ENCODE data around the gene MTNR1B.

MTNR1B gene

DNA sequence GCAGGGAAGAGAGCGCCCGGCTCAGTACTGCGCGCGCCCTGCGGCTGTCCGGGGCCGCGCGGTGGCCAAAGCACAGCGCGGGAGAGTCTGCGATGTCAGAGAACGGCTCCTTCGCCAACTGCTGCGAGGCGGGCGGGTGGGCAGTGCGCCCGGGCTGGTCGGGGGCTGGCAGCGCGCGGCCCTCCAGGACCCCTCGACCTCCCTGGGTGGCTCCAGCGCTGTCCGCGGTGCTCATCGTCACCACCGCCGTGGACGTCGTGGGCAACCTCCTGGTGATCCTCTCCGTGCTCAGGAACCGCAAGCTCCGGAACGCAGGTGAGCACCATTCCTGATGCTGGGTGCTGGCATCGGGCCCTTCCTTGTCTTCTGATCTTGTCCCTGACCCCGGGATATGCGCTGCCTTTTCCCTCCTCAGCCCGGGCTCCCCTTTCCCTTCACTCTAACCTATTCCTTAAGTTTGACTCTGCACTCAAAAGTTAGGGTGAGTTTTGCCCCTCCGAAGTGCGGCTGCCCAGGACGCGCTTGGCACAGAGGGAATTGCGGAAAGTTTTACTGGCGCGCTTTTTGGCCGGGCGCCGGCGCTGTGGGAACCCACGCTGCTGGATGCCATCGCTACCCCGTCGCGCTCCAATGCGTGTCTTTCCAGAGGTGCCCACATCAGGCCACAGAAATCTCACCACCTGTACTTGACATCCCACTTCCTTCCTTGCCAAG, at the start of gene MTNR1B:
Gene MTNR1B, plus strand, starts transcription at position 18 of the 714 bp plus-strand sequence. Its CDS starts 75 bp downstream, at position 93.
- DNase-seq = no peak

DNA sequence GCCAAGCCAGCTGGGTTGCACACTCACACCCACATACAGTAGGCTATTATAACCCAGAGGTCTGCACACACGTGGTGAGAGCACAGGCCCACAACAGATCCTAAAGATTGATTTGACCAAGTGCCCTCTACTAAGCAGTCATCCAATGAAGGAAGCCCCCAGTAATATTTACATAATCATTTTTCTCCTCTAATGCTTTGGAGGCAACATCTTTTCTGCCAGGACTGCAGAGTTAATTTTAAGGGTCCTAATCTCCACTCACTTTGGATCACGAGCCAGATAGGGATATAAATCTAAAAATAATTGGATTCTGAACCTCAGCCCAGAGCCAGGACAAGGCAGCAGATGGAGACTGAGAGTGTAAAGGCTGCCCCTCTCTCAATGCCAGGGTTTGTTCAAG, 49.1 kb upstream of the MTNR1B start:
- DNase-seq = no peak

DNA sequence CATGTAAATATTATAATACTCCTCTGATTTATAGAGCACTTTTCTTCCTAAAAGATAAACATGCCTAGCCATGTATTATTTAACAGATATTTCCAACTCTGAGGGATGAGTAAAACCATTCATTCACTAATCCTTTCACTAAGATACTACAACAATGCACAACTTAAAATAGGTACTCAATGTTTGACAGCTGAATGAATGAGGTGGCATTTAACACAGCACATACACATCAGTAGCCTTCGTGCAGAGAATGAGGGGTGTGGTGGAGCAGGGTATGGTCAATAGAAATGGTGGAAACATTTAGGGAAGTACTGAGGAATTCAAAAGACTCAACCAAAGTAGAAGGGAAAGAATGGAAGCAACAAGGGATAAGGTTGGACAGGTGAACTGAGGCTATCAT, 46.7 kb upstream of the MTNR1B start:
- DNase-seq = no peak

- DNase-seq = no peak
These were observed 40.2 kb upstream of the MTNR1B start for GRCh38 chr11:92929246-92929645.

- no peak for DNase-seq
These were observed 39.8 kb upstream of the MTNR1B start for GRCh38 chr11:92929653-92930052.

DNA sequence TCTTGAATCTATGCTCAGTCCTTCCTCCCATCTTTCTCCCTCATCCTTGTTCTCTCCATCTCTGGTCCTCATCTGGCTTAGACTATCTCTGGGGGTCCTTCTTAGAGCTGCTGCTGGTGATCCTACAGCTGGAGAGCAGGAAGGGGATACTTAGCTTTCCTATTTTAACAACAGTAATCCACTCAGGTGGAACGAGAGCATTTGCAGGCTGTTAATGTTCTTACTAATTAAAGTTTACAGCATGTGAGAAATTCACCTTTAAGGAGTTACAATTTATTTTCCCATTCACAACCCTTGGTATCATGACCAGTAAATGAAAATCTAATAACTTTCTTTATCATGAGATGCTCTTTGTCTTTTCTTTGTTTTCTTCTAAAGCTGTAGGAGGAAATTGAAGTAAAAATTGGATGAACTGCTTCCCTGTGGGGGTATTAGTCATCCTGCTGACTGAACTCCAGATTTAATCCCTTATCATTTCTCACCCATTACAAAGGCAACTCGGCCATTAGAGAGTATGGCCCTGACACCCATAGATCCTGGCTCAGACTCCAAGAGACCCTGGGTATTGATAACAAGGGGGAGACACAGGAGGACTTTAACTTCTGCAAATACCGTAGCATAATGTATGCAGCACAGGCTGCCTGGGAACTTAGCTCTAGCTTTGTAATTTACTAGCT, 37.6 kb upstream of the MTNR1B start:
- DNase-seq = no peak

DNA sequence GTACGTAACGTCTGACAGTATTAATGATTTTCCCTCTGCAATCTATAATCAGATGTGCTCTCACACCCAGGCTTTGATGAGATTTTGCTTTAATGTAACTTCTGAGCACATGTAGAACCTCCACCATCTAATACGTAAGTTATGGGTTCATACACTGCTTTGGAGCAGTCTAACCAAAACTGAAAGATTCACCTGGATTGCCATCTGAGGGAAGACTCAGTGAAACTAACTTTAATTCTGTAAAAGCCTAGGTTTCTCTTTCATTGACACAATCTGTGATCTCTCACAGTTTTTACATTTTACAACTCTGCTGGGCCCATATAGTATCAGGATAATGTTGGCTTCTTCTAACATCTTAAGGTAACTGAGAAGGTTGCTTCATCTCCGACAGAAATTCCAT, 30.1 kb upstream of the MTNR1B start:
- no peak for DNase-seq

DNA sequence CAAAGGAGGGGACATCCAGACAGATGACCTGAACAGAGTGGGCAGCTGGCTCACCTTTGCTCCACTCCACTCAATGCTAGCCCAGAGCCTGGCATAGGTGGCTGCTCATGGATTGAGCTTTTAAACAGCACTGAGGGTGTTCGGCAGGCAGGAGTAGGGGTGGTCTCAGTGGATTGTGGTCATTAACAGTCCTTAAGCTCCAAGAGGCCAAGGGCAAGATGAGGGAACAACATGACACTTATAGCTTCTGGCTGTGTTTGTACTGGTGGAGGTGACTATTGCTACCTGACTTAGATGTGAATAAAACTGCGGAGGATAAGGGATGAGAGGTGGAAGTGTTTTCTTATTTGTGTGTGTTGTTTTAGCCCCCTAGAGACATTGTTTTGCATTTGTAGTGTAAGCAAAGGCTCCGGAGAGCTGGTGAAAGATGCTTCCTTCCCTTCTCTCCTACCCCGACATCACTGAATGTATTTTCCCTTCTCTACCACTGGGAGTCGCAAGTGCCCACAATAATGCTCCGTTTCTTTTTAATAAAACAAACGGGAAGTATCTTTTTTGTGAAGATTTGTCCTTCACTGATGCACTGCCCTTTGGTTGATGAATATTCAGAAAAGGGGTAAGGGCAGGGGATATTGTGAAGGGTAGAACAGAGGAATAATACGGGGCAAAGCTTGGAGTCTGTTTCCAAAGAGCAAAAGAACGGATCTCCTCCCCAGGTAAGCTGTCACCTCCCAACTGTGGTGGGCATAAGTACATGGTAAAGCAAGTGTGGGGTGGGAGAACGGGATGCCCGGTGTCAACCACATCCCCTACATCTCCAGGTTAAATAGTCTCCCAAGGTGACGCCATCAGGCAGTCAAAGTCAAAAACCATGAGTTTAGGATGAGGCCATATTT, 27.5 kb upstream of the MTNR1B start:
- no peak for DNase-seq

DNA sequence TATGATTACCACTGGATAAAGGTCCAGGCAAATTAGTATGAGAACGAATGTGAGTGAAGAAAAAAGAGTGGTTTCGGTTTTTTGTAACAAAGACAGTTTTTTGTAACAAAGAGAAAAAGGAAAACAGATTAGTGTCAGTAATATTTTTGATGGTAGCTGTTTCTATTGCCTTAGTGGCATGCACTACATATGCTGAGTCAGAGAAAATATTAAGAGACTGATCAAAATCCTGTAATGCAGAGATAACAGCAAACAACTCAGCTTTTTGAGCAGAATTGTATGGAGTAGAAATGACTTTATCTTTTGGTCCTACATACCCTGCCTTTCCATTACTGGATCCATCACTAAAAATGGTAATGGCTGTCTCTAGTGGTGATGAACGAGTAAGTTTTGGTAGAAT, 22.7 kb upstream of the MTNR1B start:
- DNase-seq = no peak

GRCh38 chr11:92948116-92948515, 21.3 kb upstream of the MTNR1B start:
- DNase-seq = no peak

- DNase-seq = no peak
These were observed 15.4 kb upstream of the MTNR1B start for GRCh38 chr11:92954003-92954402.

DNA sequence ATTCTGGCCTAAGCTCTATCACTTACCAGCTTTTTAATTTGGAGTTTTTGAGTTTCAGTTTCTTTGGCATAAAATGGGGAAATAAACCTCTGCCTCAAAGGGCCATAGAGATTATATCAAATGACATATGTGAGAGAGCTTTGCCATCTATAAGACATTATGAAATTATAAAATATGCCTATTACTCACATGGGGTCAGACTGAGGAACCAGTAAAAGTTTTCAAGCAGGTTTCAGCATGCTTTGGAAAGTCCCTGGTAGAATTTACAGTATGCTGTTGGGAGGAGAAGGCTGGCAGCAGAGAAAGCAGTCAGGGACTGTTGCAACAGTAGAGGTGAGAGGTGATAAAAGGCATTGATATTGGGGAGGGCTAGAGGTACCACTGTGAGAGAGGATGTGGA, 13.6 kb upstream of the MTNR1B start:
- no peak for DNase-seq

GRCh38 chr11:92960886-92961285, 8.6 kb upstream of the MTNR1B start:
- DNase-seq = no peak

DNA sequence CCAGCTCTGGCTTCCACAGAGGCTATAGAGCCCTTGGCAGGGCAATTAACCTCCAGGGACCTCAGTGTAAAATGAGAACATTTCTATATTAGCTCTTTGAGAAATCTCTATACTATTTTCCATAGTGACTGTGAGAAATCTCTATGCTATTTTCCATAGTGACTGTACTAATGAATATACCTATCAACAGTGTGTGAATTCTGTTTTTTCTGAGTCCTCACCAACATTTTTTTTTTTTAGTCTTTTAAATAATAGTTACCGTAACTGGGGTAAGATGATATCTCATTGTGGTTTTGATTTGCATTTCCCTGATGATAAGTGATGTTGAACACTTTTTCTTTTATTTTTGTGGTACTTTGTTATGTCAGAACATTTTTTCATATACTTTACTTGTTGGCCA, 7.0 kb upstream of the MTNR1B start:
- no peak for DNase-seq

- no peak for DNase-seq
These were observed 5.0 kb upstream of the MTNR1B start for GRCh38 chr11:92964471-92964870.

- DNase-seq = no peak
These were observed 4.3 kb upstream of the MTNR1B start for GRCh38 chr11:92965196-92965595.

DNA sequence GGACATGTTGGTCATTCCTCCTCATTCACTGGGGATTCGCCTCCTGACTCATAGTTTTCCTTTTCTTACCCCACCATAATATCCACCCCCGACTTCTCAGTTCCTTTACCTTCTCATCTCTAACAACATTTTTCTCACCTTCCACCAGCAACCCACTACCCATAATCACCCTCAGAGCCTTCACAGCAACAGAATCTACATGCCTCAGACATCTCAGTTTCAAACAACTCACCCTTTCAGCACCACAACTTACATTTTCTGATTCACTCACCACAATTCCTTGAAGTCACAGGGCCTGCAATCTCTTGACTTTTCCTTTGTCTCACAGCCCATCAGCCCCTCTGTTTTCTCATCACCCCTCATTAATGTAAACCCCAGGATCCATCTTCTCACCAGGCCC, 2.3 kb upstream of the MTNR1B start:
- no peak for DNase-seq

DNA sequence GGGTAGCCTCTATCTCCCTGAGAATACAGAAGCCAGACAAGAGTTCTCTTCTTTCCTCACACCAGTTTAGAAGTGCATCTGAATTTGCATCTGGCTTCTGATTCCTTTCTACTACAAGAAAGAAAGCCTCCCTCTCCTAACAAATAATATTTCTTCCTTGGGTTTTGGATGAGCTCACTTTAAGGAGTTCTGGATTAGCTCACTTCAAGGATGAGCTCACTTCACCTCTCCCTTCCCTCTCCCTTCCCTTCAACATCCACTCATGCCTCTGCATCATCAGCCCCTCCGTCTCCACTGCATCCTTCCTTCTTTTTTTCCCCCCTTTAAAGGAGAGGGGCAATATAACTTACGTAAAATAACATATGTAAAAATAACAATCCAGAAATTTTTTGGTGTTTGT, 1.6 kb upstream of the MTNR1B start:
- no peak for DNase-seq

- no peak for DNase-seq
These were observed 188 bp upstream of the MTNR1B start for GRCh38 chr11:92969293-92969633.

- DNase-seq = no peak
These were observed 2.8 kb downstream of the MTNR1B start for GRCh38 chr11:92972248-92972647.

- no peak for DNase-seq
These were observed 5.8 kb downstream of the MTNR1B start for GRCh38 chr11:92975285-92975684.

DNA sequence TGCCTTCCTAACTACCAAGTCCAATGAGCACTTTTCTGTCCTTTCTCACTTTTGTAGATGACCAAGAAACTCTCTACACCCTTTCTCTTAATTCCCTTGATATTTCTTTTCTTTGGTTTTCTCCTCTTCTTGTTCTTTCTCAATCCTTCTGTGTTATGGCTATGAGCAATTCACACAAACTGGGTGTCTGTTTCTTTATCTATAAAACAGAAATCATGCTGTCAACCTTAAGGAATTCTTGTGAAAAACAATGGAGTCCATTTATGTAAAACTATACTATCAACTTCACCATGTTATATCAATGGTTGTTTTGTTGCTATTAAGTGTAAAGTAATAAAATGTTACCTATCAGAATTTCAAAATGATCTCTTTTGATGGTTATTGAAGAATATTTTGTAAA, 7.2 kb downstream of the MTNR1B start:
- DNase-seq = no peak

- no peak for DNase-seq
These were observed 8.0 kb downstream of the MTNR1B start for GRCh38 chr11:92977401-92977800.
